ENCODE results near the gene PKP4. TPM values are rescaled to one million over a fixed set of nuclear protein-coding genes. Genes with fewer than 3 reads are reported as not detected.

PKP4 gene
- total and polyA plus RNA-seq, 9 of the 15 experiments (the other 6 are each of a cell fraction or from before 2014, with no cell fraction given) = 24.6 to 99.1 (median 74.0) TPM

GRCh38 chr2:158681816-158682215 lies 225.1 kb downstream of the PKP4 start (continued):
- no peak for TF ChIP-seq REST (IDR thresholded peaks at IDR 0.05; ENCODE audit: borderline replicate concordance)
- no peak for TF ChIP-seq REST (CRISPR knock-in tag; IDR thresholded peaks at IDR 0.05; ENCODE audit: low read depth)
- TF ChIP-seq TBL1XR1 (IDR thresholded peaks at IDR 0.05; ENCODE audit: low read length in 2 of 2) = no peak
- TF ChIP-seq ETS2 (tag; IDR thresholded peaks at IDR 0.05; ENCODE audit: borderline replicate concordance, poor library complexity, severe bottlenecking) = no peak
- TF ChIP-seq SAP30 (IDR thresholded peaks at IDR 0.05; ENCODE audit: borderline replicate concordance, insufficient read depth, low read depth, low read length, poor library complexity, severe bottlenecking) = no peak
- no peak for TF ChIP-seq MAZ (CRISPR knock-in tag; conservative IDR thresholded peaks at IDR 0.05 in 1 of 2, IDR thresholded peaks at IDR 0.05 in 1 of 2)
